ENCODE data around the gene MIS18BP1. TPM values are rescaled to one million over a fixed set of nuclear protein-coding genes. Genes with fewer than 3 reads are reported as not detected.
"Not testable (repeated sequence)": the region's sequence is repeated elsewhere in the genome, so short reads cannot be mapped to it uniquely, and the experiment has no call there.

MIS18BP1 gene
- polyA plus RNA-seq (2013, experiment 1 of 2), result 56.6 TPM
- 66.3 TPM for polyA plus RNA-seq (2013, experiment 2 of 2)

GRCh38 chr14:45253070-45253753, at the start of gene MIS18BP1:
TSS of gene MIS18BP1 (minus strand) at chr14:45253202. CDS start at chr14:45247286, 5,916 bp downstream.
- H3K4me1 ChIP-seq (ENCODE audit: control insufficient read depth, insufficient read depth, low read length, poor library complexity, severe bottlenecking), result peaks cover 6% of the 10 kb centered on the region
- peaks cover 9% of the 10 kb centered on the region for H3K9me3 ChIP-seq (ENCODE audit: control insufficient read depth, low read length)
- H3K27ac ChIP-seq (ENCODE audit: low read depth, low read length, severe bottlenecking), result peak within 1 kb of the TSS; percentile 78
- no peaks in the 10 kb centered on the region for H3K36me3 ChIP-seq (ENCODE audit: control insufficient read depth, insufficient read depth, low read length)
- 11 to 14% methylated on average over 44 to 45 of the region's 61 CpGs for WGBS, 2 experiments (ENCODE audit: insufficient coverage in 2 of 2)
- H3K4me3 ChIP-seq (ENCODE audit: extremely low read depth, insufficient read depth, low read length, poor library complexity, severe bottlenecking), result peak within 1 kb of the TSS; percentile 76

GRCh38 chr14:45298423-45299117, 45.6 kb upstream of the MIS18BP1 start:
- H3K27ac ChIP-seq (ENCODE audit: low read depth, low read length, severe bottlenecking), result no peak overlapping the region

GRCh38 chr14:45294796-45295195, 41.8 kb upstream of the MIS18BP1 start:
- not testable (repeated sequence) for H3K4me3 ChIP-seq (ENCODE audit: extremely low read depth, insufficient read depth, low read length, poor library complexity, severe bottlenecking); H3K4me1 ChIP-seq (ENCODE audit: control insufficient read depth, insufficient read depth, low read length, poor library complexity, severe bottlenecking); H3K9me3 ChIP-seq (ENCODE audit: control insufficient read depth, low read length); H3K27ac ChIP-seq (ENCODE audit: low read depth, low read length, severe bottlenecking); H3K36me3 ChIP-seq (ENCODE audit: control insufficient read depth, insufficient read depth, low read length)
- no CpG with 5 or more reads among the region's 1 CpG for WGBS, 2 experiments (ENCODE audit: insufficient coverage in 2 of 2)

More at GRCh38 chr14:45298423-45299117, 45.6 kb upstream of the MIS18BP1 start:
- 84 to 92% methylated on average over 3 of the region's 4 CpGs for WGBS, 2 experiments (ENCODE audit: insufficient coverage in 2 of 2)
- H3K9me3 ChIP-seq (ENCODE audit: control insufficient read depth, low read length), result no peaks in the 10 kb centered on the region
- no peaks in the 10 kb centered on the region for H3K36me3 ChIP-seq (ENCODE audit: control insufficient read depth, insufficient read depth, low read length)
- no peak overlapping the region for H3K4me3 ChIP-seq (ENCODE audit: extremely low read depth, insufficient read depth, low read length, poor library complexity, severe bottlenecking)
- H3K4me1 ChIP-seq (ENCODE audit: control insufficient read depth, insufficient read depth, low read length, poor library complexity, severe bottlenecking), result no peaks in the 10 kb centered on the region

GRCh38 chr14:45290547-45290946, 37.5 kb upstream of the MIS18BP1 start:
- H3K9me3 ChIP-seq (ENCODE audit: control insufficient read depth, low read length), result no peaks in the 10 kb centered on the region
- no peak overlapping the region for H3K27ac ChIP-seq (ENCODE audit: low read depth, low read length, severe bottlenecking)
- H3K4me1 ChIP-seq (ENCODE audit: control insufficient read depth, insufficient read depth, low read length, poor library complexity, severe bottlenecking), result no peaks in the 10 kb centered on the region
- no peak overlapping the region for H3K4me3 ChIP-seq (ENCODE audit: extremely low read depth, insufficient read depth, low read length, poor library complexity, severe bottlenecking)
- H3K36me3 ChIP-seq (ENCODE audit: control insufficient read depth, insufficient read depth, low read length), result no peaks in the 10 kb centered on the region

GRCh38 chr14:45287610-45288009, 34.6 kb upstream of the MIS18BP1 start:
- Histone ChIP-seq H3K4me3 (ENCODE audit: extremely low read depth, insufficient read depth, low read length, poor library complexity, severe bottlenecking) (no peak overlapping the region), H3K9me3 (ENCODE audit: control insufficient read depth, low read length) (no peaks in the 10 kb centered on the region), H3K27ac (ENCODE audit: low read depth, low read length, severe bottlenecking) (no peak overlapping the region), H3K36me3 (ENCODE audit: control insufficient read depth, insufficient read depth, low read length) (no peaks in the 10 kb centered on the region), H3K4me1 (ENCODE audit: control insufficient read depth, insufficient read depth, low read length, poor library complexity, severe bottlenecking) (no peaks in the 10 kb centered on the region)
- WGBS, 2 experiments (ENCODE audit: insufficient coverage in 2 of 2), result 79 to 88% methylated on average over 1 of the region's 2 CpGs

GRCh38 chr14:45284802-45285201, 31.8 kb upstream of the MIS18BP1 start:
- Histone ChIP-seq H3K36me3 (ENCODE audit: control insufficient read depth, insufficient read depth, low read length) (no peaks in the 10 kb centered on the region), H3K4me3 (ENCODE audit: extremely low read depth, insufficient read depth, low read length, poor library complexity, severe bottlenecking) (no peak overlapping the region), H3K27ac (ENCODE audit: low read depth, low read length, severe bottlenecking) (no peak overlapping the region), H3K9me3 (ENCODE audit: control insufficient read depth, low read length) (peaks cover 4% of the 10 kb centered on the region), H3K4me1 (ENCODE audit: control insufficient read depth, insufficient read depth, low read length, poor library complexity, severe bottlenecking) (no peaks in the 10 kb centered on the region)
- no CpG with 5 or more reads among the region's 2 CpGs for WGBS, 2 experiments (ENCODE audit: insufficient coverage in 2 of 2)

GRCh38 chr14:45281731-45282400, 28.9 kb upstream of the MIS18BP1 start:
- not testable (repeated sequence) for H3K27ac ChIP-seq (ENCODE audit: low read depth, low read length, severe bottlenecking); H3K4me1 ChIP-seq (ENCODE audit: control insufficient read depth, insufficient read depth, low read length, poor library complexity, severe bottlenecking); H3K9me3 ChIP-seq (ENCODE audit: control insufficient read depth, low read length); H3K36me3 ChIP-seq (ENCODE audit: control insufficient read depth, insufficient read depth, low read length); H3K4me3 ChIP-seq (ENCODE audit: extremely low read depth, insufficient read depth, low read length, poor library complexity, severe bottlenecking)
- WGBS, 2 experiments (ENCODE audit: insufficient coverage in 2 of 2), result 90 to 94% methylated on average over 9 to 10 of the region's 12 CpGs

GRCh38 chr14:45271858-45272537, 19.0 kb upstream of the MIS18BP1 start:
- no peak overlapping the region for H3K27ac ChIP-seq (ENCODE audit: low read depth, low read length, severe bottlenecking)
- H3K4me3 ChIP-seq (ENCODE audit: extremely low read depth, insufficient read depth, low read length, poor library complexity, severe bottlenecking), result no peak overlapping the region
- H3K9me3 ChIP-seq (ENCODE audit: control insufficient read depth, low read length), result no peaks in the 10 kb centered on the region
- no peaks in the 10 kb centered on the region for H3K36me3 ChIP-seq (ENCODE audit: control insufficient read depth, insufficient read depth, low read length)
- WGBS, 2 experiments (ENCODE audit: insufficient coverage in 2 of 2), result 100% methylated on average over 1 of the region's 6 CpGs
- no peaks in the 10 kb centered on the region for H3K4me1 ChIP-seq (ENCODE audit: control insufficient read depth, insufficient read depth, low read length, poor library complexity, severe bottlenecking)

GRCh38 chr14:45270031-45270430, 17.0 kb upstream of the MIS18BP1 start:
- no CpG with 5 or more reads among the region's 1 CpG for WGBS, 2 experiments (ENCODE audit: insufficient coverage in 2 of 2)
- no peak overlapping the region for H3K4me3 ChIP-seq (ENCODE audit: extremely low read depth, insufficient read depth, low read length, poor library complexity, severe bottlenecking)
- H3K27ac ChIP-seq (ENCODE audit: low read depth, low read length, severe bottlenecking), result no peak overlapping the region
- H3K9me3 ChIP-seq (ENCODE audit: control insufficient read depth, low read length), result no peaks in the 10 kb centered on the region
- no peaks in the 10 kb centered on the region for H3K4me1 ChIP-seq (ENCODE audit: control insufficient read depth, insufficient read depth, low read length, poor library complexity, severe bottlenecking)
- no peaks in the 10 kb centered on the region for H3K36me3 ChIP-seq (ENCODE audit: control insufficient read depth, insufficient read depth, low read length)

- no peaks in the 10 kb centered on the region for H3K4me1 ChIP-seq (ENCODE audit: control insufficient read depth, insufficient read depth, low read length, poor library complexity, severe bottlenecking)
- H3K9me3 ChIP-seq (ENCODE audit: control insufficient read depth, low read length), result peaks cover 4% of the 10 kb centered on the region
- H3K4me3 ChIP-seq (ENCODE audit: extremely low read depth, insufficient read depth, low read length, poor library complexity, severe bottlenecking), result no peak overlapping the region
- H3K27ac ChIP-seq (ENCODE audit: low read depth, low read length, severe bottlenecking), result no peak overlapping the region
- H3K36me3 ChIP-seq (ENCODE audit: control insufficient read depth, insufficient read depth, low read length), result no peaks in the 10 kb centered on the region
Observed at GRCh38 chr14:45267071-45267470, 14.1 kb upstream of the MIS18BP1 start.
